ENCODE measurements around the gene TMOD1. TPM values are rescaled to one million over a fixed set of nuclear protein-coding genes. Genes with fewer than 3 reads are reported as not detected.

The TMOD1 gene
- total RNA-seq, 2 donors from 2014 or later, result 44.0 to 77.6 TPM

DNA sequence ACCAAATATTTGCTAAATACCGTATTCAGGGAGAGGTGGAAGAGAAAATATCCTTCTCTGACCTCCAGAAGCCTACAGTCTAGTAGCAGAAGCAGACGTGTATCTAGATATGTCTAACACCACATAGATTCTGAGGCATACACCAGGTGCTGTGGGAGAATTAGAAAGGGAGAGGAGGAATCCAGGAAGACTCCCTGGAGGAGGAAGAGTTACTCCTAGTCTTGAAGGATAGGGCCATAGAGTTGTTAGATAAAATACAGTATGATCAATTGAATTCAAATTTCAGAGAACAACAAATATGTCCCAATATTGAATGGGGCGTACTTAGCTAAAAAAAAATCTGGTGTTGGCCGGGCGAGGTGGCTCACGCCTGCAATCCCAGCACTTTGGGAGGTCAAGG lies 58.7 kb downstream of the TMOD1 start:
- H3K9me3 ChIP-seq, result no peaks in the 10 kb centered on the region
- TF ChIP-seq CTCF (IDR thresholded peaks at IDR 0.05), result no peak
- H3K27ac ChIP-seq, result no peak overlapping the region
- DNase-seq (ENCODE audit: low spot score) (no peak), ATAC-seq (ENCODE audit: insufficient number of reproducible peaks, low FRiP score, low read depth) (no peak)
- peaks cover 51 to 67% of the 10 kb centered on the region in 2 donors for H3K4me1 ChIP-seq (ENCODE audit: control insufficient read depth in 1 of 2, low read depth in 2 of 2)
- no peaks in the 10 kb centered on the region for H3K27me3 ChIP-seq (replicated peaks; ENCODE audit: insufficient read depth)
- no peak overlapping the region for H3K4me3 ChIP-seq
- H3K36me3 ChIP-seq, result no peaks in the 10 kb centered on the region

GRCh38 chr9:97560851-97561250 lies 59.4 kb downstream of the TMOD1 start:
- no peak for TF ChIP-seq CTCF (IDR thresholded peaks at IDR 0.05)
- peaks cover 4% of the 10 kb centered on the region for H3K36me3 ChIP-seq
- ATAC-seq (ENCODE audit: insufficient number of reproducible peaks, low FRiP score, low read depth), result no peak
- H3K9me3 ChIP-seq, result no peaks in the 10 kb centered on the region
- H3K27me3 ChIP-seq (replicated peaks; ENCODE audit: insufficient read depth), result no peaks in the 10 kb centered on the region
- no peak for DNase-seq (ENCODE audit: low spot score)
- H3K27ac ChIP-seq, result no peak overlapping the region
- peaks cover 46 to 61% of the 10 kb centered on the region in 2 donors for H3K4me1 ChIP-seq (ENCODE audit: control insufficient read depth in 1 of 2, low read depth in 2 of 2)
- no peak overlapping the region for H3K4me3 ChIP-seq

DNA sequence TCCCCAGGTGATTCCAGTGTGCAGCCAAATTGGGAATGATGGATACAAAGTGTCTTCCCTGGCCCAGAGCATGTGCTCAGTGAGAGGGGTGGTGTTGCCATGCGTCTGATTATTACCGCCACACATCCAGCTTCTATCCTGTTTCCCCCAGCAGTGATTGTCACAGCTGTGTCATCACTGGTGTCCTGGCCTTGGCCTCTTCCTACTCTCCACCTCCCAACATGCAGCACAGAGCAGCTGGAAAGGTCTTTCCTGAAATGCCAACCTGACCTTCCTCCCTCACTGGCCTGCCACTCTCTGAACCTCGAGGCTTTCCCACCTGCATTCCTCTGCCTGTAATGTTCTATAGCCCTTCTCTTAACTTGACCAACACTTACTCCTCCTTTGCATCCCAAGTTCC lies 60.0 kb downstream of the TMOD1 start:
- ATAC-seq (ENCODE audit: insufficient number of reproducible peaks, low FRiP score, low read depth) (no peak), DNase-seq (ENCODE audit: low spot score) (no peak)
- Histone ChIP-seq H3K4me1 (ENCODE audit: control insufficient read depth in 1 of 2, low read depth in 2 of 2) (peaks cover 39 to 54% of the 10 kb centered on the region in 2 donors), H3K36me3 (peaks cover 8% of the 10 kb centered on the region), H3K9me3 (no peaks in the 10 kb centered on the region), H3K4me3 (no peak overlapping the region), H3K27ac (no peak overlapping the region), H3K27me3 (replicated peaks; ENCODE audit: insufficient read depth) (no peaks in the 10 kb centered on the region)
- TF ChIP-seq CTCF (IDR thresholded peaks at IDR 0.05), result no peak

DNA sequence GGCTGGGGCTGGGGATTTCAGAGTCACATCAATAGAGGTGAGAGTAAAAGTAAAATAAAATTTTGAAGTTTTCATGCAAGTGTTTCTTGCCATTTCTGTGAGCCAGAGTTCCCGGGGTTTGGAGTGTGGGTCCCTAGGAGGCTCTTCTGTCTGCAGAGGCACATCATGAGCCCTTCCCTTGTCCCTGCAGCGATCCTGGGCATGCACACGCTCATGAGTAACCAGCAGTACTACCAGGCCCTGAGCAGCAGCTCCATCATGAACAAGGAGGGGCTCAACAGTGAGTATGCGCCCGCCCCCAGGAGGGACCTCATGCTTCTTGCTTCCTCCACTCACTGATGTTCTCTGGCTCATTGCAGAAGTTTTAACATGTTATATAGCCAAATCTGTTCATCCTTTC lies 61.1 kb downstream of the TMOD1 start:
- ATAC-seq (ENCODE audit: insufficient number of reproducible peaks, low FRiP score, low read depth) (no peak), DNase-seq (ENCODE audit: low spot score) (no peak)
- no peaks in the 10 kb centered on the region for H3K27me3 ChIP-seq (replicated peaks; ENCODE audit: insufficient read depth)
- H3K36me3 ChIP-seq, result peaks cover 17% of the 10 kb centered on the region
- no peak for TF ChIP-seq CTCF (IDR thresholded peaks at IDR 0.05)
- no peaks in the 10 kb centered on the region for H3K9me3 ChIP-seq
- H3K4me3 ChIP-seq, result no peak overlapping the region
- H3K27ac ChIP-seq, result peak overlapping the region in 1 of 2 donors; percentile 20
- peaks cover 29 to 44% of the 10 kb centered on the region in 2 donors for H3K4me1 ChIP-seq (ENCODE audit: control insufficient read depth in 1 of 2, low read depth in 2 of 2)

- peaks cover 22 to 36% of the 10 kb centered on the region in 2 donors for H3K4me1 ChIP-seq (ENCODE audit: control insufficient read depth in 1 of 2, low read depth in 2 of 2)
- no peaks in the 10 kb centered on the region for H3K9me3 ChIP-seq
- H3K27me3 ChIP-seq (replicated peaks; ENCODE audit: insufficient read depth), result no peaks in the 10 kb centered on the region
- TF ChIP-seq CTCF (IDR thresholded peaks at IDR 0.05), result no peak
- H3K36me3 ChIP-seq, result peaks cover 18% of the 10 kb centered on the region
- H3K27ac ChIP-seq, result peak overlapping the region; percentile 41 to 54
- DNase-seq (ENCODE audit: low spot score), result no peak
- no peak for ATAC-seq (ENCODE audit: insufficient number of reproducible peaks, low FRiP score, low read depth)
- peak overlapping the region; percentile 2 for H3K4me3 ChIP-seq
Observed at GRCh38 chr9:97563458-97564135, 62.1 kb downstream of the TMOD1 start.
